Measurements from ENCODE around the gene FTHL17. TPM values are rescaled to one million over a fixed set of nuclear protein-coding genes. Genes with fewer than 3 reads are reported as not detected.

Gene FTHL17
- total RNA-seq, 1 experiment from 2014 or later: not detected

GRCh38 chrX:31061091-31061490, 10.8 kb downstream of the FTHL17 start:
- H3K4me1 Mint-ChIP-seq (ENCODE audit: insufficient read depth, unreplicated experiment): no peaks in the 10 kb centered on the region
- no peaks in the 10 kb centered on the region for H3K9me3 Mint-ChIP-seq (ENCODE audit: unreplicated experiment)
- H3K27me3 Mint-ChIP-seq (ENCODE audit: insufficient read depth, unreplicated experiment): no peaks in the 10 kb centered on the region
- no peak for TF ChIP-seq CTCF (IDR thresholded peaks at IDR 0.05; ENCODE audit: unreplicated experiment)
- H3K4me3 Mint-ChIP-seq (ENCODE audit: unreplicated experiment): no peak overlapping the region
- H3K27ac Mint-ChIP-seq (ENCODE audit: low read depth, unreplicated experiment): no peak overlapping the region
- BruUV-seq (replicated peaks): no TSS peak
- H3K36me3 Mint-ChIP-seq (ENCODE audit: insufficient read depth, unreplicated experiment): no peaks in the 10 kb centered on the region
- intact Hi-C loops (cut with micrococcal nuclease): no loop called here
- POLR2A ChIA-PET: no interaction called here
- CTCF ChIA-PET: interaction anchor here (0.7 to 1.0 kb wide), 2 partner anchors 13 to 22 kb away, joined by 3 read pairs; no protein-coding TSS in a partner anchor
- DNase-seq (ENCODE audit: unreplicated experiment): no peak

- no peaks in the 10 kb centered on the region for H3K36me3 Mint-ChIP-seq (ENCODE audit: insufficient read depth, unreplicated experiment)
- no peak overlapping the region for H3K4me3 Mint-ChIP-seq (ENCODE audit: unreplicated experiment)
- no peaks in the 10 kb centered on the region for H3K4me1 Mint-ChIP-seq (ENCODE audit: insufficient read depth, unreplicated experiment)
- H3K27me3 Mint-ChIP-seq (ENCODE audit: insufficient read depth, unreplicated experiment): no peaks in the 10 kb centered on the region
- no peak overlapping the region for H3K27ac Mint-ChIP-seq (ENCODE audit: low read depth, unreplicated experiment)
- no peak for TF ChIP-seq CTCF (IDR thresholded peaks at IDR 0.05; ENCODE audit: unreplicated experiment)
- intact Hi-C loops (cut with micrococcal nuclease): no loop called here
- ChIA-PET POLR2A (interaction anchor here (0.7 kb wide), 1 partner anchor 11 kb away, joined by 3 read pairs; no protein-coding TSS in a partner anchor), CTCF (no interaction called here)
- H3K9me3 Mint-ChIP-seq (ENCODE audit: unreplicated experiment): peaks cover 7% of the 10 kb centered on the region
- no TSS peak for BruUV-seq (replicated peaks)
- DNase-seq (ENCODE audit: unreplicated experiment): no peak
These were observed 11.8 kb downstream of the FTHL17 start for GRCh38 chrX:31060016-31060415.

- intact Hi-C loops (cut with micrococcal nuclease): no loop called here
- Mint-ChIP-seq H3K27me3 (ENCODE audit: insufficient read depth, unreplicated experiment) (no peaks in the 10 kb centered on the region), H3K36me3 (ENCODE audit: insufficient read depth, unreplicated experiment) (no peaks in the 10 kb centered on the region), H3K4me1 (ENCODE audit: insufficient read depth, unreplicated experiment) (no peaks in the 10 kb centered on the region), H3K9me3 (ENCODE audit: unreplicated experiment) (peaks cover 7% of the 10 kb centered on the region), H3K27ac (ENCODE audit: low read depth, unreplicated experiment) (no peak overlapping the region), H3K4me3 (ENCODE audit: unreplicated experiment) (no peak overlapping the region)
- no peak for DNase-seq (ENCODE audit: unreplicated experiment)
- TF ChIP-seq CTCF (IDR thresholded peaks at IDR 0.05; ENCODE audit: unreplicated experiment): no peak
- POLR2A ChIA-PET: no interaction called here
- no TSS peak for BruUV-seq (replicated peaks)
- CTCF ChIA-PET: no interaction called here
These were observed 13.6 kb downstream of the FTHL17 start for GRCh38 chrX:31058284-31058683.

GRCh38 chrX:31057691-31058090, 14.2 kb downstream of the FTHL17 start:
- TF ChIP-seq CTCF (IDR thresholded peaks at IDR 0.05; ENCODE audit: unreplicated experiment): no peak
- no TSS peak for BruUV-seq (replicated peaks)
- intact Hi-C loops (cut with micrococcal nuclease): no loop called here

More at GRCh38 chrX:31057691-31058090, 14.2 kb downstream of the FTHL17 start:
- Mint-ChIP-seq H3K4me3 (ENCODE audit: unreplicated experiment) (no peak overlapping the region), H3K27me3 (ENCODE audit: insufficient read depth, unreplicated experiment) (no peaks in the 10 kb centered on the region), H3K36me3 (ENCODE audit: insufficient read depth, unreplicated experiment) (no peaks in the 10 kb centered on the region), H3K27ac (ENCODE audit: low read depth, unreplicated experiment) (no peak overlapping the region), H3K4me1 (ENCODE audit: insufficient read depth, unreplicated experiment) (no peaks in the 10 kb centered on the region), H3K9me3 (ENCODE audit: unreplicated experiment) (peaks cover 7% of the 10 kb centered on the region)
- no peak for DNase-seq (ENCODE audit: unreplicated experiment)
- POLR2A ChIA-PET: no interaction called here
- CTCF ChIA-PET: interaction anchor here (0.6 kb wide), 1 partner anchor 75 kb away, joined by 3 read pairs; no protein-coding TSS in a partner anchor

All from MCF 10A (cell line).